GM13976 (cell line): ENCODE measurements around the gene LAMA4.

Experiments used
- DNase-seq: peaks from one replicate; pipeline ENCODE4 v3.0.0; 2012; ENCODE audit warnings: low spot score
- CTCF ChIP-seq: IDR thresholded peaks from 2 replicates; pipeline ENCODE4 v1.5.1; 2012; ENCODE audit warnings: borderline replicate concordance, mild to moderate bottlenecking; ENCODE audit not compliant: insufficient read depth; ENCODE audit errors: extremely low read depth, missing control alignments, control extremely low read depth
- in situ Hi-C: fragments of 300-500 bp; cut with MboI; formaldehyde crosslinking; loops from one replicate; pipeline ENCODE4 v1.12.0; 2022; ENCODE audit warnings: low sequenced_read_pairs, mixed read lengths, inconsistent platforms; ENCODE audit not compliant: unreplicated experiment

LAMA4 gene

DNA sequence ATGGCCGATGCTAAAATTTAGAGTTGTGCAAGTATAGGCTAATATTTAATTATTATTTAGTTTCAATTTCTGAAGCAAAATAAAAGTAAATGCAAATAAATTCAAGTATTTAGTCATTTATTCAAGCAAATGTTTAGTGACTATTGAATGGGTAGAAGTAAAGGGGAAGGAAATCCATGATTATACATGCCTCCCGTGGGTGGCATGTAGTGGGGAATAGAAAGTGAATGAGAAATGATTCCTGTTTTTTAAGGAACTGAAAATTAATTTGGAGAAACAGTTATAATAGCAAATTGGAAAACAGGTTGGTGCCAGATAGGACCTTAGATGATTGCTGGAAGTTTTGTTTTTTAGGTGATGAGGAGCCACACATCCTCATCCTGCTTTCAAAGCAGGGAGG lies 131.6 kb downstream of the LAMA4 start:
- DNase-seq: no peak
- no peak for TF ChIP-seq CTCF
- in situ Hi-C loops: no loop called here

GRCh38 chr6:112118034-112118433 lies 136.3 kb downstream of the LAMA4 start:
- DNase-seq: no peak
- in situ Hi-C loops: no loop called here
- TF ChIP-seq CTCF: no peak

DNA sequence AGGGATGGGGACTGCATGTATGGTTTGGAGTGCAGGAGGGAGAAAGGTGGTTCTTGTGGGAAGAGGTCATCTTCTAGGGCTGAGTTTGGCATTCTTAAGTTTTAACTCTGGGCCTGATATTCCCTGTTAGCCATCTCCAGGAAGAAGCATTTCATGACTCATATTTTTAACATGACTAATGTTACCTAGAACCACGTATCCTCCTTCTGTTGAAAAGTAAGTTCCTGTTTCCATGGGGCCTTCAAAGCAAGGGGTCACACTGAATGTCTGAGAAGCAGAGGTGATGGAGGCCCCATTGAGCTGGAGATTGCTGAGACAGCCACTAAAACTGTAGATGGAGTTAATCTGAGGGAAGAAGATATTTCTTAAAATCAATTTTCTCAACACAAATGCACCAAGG lies 136.8 kb downstream of the LAMA4 start:
- no peak for TF ChIP-seq CTCF
- no peak for DNase-seq
- in situ Hi-C loops: no loop called here

GRCh38 chr6:112116221-112116620 lies 138.1 kb downstream of the LAMA4 start:
- in situ Hi-C loops: no loop called here
- no peak for TF ChIP-seq CTCF
- no peak for DNase-seq

DNA sequence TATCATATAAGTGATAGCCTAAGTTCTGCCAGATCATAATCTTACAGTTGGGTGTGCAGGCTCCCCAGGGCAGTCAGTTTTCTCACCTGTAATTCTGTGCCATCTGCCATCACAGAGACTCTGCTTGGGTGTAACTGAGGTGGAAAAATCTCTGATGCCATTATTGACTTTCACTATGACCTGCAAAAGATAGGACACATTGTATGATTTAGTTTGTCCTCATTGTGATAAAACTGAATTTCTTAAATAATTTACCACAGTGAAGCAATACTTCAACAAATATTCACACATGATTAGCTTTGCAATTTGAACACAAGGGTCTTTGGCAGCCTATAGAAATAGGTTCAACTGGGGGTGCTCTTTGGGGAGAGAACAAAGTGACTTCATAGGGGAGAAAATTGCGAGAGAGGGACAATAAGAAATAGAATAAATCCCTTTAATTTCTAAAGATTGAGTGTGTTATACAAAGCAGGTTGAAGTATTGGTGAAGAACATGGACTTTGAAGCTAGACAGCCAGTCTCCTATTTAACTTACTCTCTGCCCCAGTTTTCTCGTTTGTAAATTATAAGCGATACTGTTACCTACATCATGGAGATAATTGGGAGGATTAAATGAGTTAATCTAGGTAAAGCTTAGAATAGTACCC lies 139.7 kb downstream of the LAMA4 start:
- no peak for DNase-seq
- no peak for TF ChIP-seq CTCF
- in situ Hi-C loops: no loop called here

DNA sequence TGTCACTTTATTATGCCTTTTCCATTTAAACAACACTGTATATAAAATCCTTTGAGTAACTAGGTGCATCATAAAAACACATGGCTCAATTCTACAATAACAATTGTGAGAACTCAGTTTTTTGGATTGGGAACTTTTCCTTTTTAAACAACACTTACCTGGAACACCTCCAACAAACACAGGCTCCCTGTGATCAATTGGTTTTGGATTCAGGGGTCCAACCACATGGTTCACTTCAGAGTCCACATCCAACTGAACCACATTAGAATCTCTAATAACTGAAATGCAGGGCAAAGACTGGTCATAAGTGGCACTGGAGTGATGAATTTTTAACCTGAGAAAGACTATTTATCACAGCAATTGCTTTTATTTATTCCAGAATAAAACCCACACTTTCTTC lies 140.4 kb downstream of the LAMA4 start:
- DNase-seq: no peak
- in situ Hi-C loops: no loop called here
- no peak for TF ChIP-seq CTCF
